ENCODE data around the gene CACNA1I. TPM values are rescaled to one million over a fixed set of nuclear protein-coding genes. Genes with fewer than 3 reads are reported as not detected.

The CACNA1I gene
- total RNA-seq, 1 donor from 2014 or later, result 0.07 TPM

- H3K9me3 Mint-ChIP-seq, result no peaks in the 10 kb centered on the region
- no peak for DNase-seq (ENCODE audit: low read depth, low spot score)
- TF ChIP-seq CTCF (conservative IDR thresholded peaks at IDR 0.05), result no peak
Observed at GRCh38 chr22:39623603-39624500, 53.3 kb downstream of the CACNA1I start.

DNA sequence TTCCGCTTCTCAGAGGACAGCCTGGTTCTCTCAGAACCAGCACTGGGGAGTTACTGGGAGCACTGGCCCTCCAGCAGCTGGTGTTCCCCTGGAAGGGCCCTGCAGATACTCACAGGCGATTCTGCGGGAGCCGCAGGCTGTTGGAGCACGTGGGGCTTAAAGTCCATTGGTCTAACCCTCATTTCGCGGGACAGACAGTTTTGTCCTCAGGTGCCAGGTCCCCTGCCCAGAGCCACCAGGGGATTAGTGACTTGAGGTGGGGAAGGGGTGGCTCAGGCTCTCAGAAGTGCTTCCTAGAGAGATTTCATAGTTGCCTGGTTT is 53.9 kb downstream of the CACNA1I start:
- Mint-ChIP-seq H3K9me3 (no peaks in the 10 kb centered on the region), H3K36me3 (ENCODE audit: low read depth) (no peaks in the 10 kb centered on the region), H3K27me3 (ENCODE audit: low read depth) (peaks cover 9% of the 10 kb centered on the region), H3K4me1 (no peaks in the 10 kb centered on the region), H3K4me3 (no peak overlapping the region), H3K27ac (ENCODE audit: unreplicated experiment) (no peak overlapping the region)
- TF ChIP-seq CTCF (conservative IDR thresholded peaks at IDR 0.05), result no peak
- no peak for DNase-seq (ENCODE audit: low read depth, low spot score)

More at GRCh38 chr22:39623603-39624500, 53.3 kb downstream of the CACNA1I start:
- no peak overlapping the region for H3K27ac Mint-ChIP-seq (ENCODE audit: unreplicated experiment)
- H3K4me3 Mint-ChIP-seq, result no peak overlapping the region
- H3K36me3 Mint-ChIP-seq (ENCODE audit: low read depth), result no peaks in the 10 kb centered on the region
- H3K27me3 Mint-ChIP-seq (ENCODE audit: low read depth), result peaks cover 9% of the 10 kb centered on the region
- no peaks in the 10 kb centered on the region for H3K4me1 Mint-ChIP-seq

- no peak for DNase-seq (ENCODE audit: low read depth, low spot score)
Observed at GRCh38 chr22:39625569-39626537, 55.3 kb downstream of the CACNA1I start.

DNA sequence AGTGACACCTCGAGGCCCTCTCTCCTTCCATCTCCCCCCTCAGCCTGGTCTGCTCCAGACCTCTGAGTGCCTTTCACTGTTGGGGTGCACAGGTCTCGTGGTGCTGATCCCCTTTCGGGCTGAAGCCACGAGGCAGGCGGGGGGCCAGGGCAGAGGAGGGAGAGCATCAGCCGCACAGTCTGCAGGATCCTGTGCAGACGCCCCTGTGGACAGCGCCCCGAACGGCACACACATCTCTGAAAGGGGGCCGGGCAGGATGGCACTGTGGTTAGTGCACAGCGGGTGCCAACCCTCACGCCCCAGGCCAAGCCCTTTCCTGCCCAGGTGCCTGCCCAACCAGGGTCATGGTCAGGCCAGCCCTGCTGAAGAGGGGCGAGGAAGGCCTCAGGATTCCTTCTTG is 56.7 kb downstream of the CACNA1I start:
- H3K27ac Mint-ChIP-seq (ENCODE audit: unreplicated experiment), result no peak overlapping the region
- no peak overlapping the region for H3K4me3 Mint-ChIP-seq
- DNase-seq (ENCODE audit: low read depth, low spot score), result no peak
- H3K4me1 Mint-ChIP-seq, result no peaks in the 10 kb centered on the region
- peaks cover 8% of the 10 kb centered on the region for H3K27me3 Mint-ChIP-seq (ENCODE audit: low read depth)
- TF ChIP-seq CTCF (conservative IDR thresholded peaks at IDR 0.05), result no peak
- H3K9me3 Mint-ChIP-seq, result no peaks in the 10 kb centered on the region
- no peaks in the 10 kb centered on the region for H3K36me3 Mint-ChIP-seq (ENCODE audit: low read depth)

More at GRCh38 chr22:39625569-39626537, 55.3 kb downstream of the CACNA1I start:
- Mint-ChIP-seq H3K36me3 (ENCODE audit: low read depth) (no peaks in the 10 kb centered on the region), H3K27ac (ENCODE audit: unreplicated experiment) (no peak overlapping the region), H3K9me3 (no peaks in the 10 kb centered on the region), H3K4me3 (no peak overlapping the region), H3K27me3 (ENCODE audit: low read depth) (peaks cover 8% of the 10 kb centered on the region), H3K4me1 (no peaks in the 10 kb centered on the region)
- TF ChIP-seq CTCF (conservative IDR thresholded peaks at IDR 0.05), result no peak

DNA sequence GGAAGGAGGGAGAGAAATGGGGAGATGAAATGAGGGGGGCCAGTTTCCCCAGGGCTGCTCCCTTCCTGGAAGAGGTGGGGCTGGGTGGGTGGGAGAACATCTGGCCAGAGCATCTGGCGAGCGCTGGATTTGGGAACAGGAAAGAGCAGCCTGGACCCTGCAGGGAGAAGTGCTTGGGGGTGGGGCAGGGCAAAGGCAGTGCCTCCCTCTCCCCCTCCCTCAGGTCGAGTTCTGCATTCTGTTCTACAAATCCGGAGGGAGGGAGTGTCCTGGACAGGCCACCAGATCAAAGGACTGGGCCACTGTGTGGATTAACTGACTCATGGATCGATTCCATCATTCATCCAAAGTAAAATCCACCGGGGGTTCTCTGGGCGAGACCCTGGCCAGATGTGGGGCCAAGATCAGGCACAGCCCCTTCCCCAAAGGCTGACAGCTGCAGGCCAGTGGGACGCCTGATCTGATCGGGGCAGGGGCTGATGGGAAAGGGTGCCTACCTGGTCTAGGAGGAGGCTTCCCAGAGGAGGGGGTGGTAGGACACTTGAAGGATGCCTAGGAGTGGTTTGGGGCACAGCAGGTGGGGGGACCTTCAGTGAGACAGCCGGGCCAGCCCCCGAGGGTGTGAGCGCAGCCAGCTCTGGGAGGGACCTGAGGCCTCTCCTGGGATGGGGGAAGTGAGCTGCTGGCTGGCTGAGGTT is 57.5 kb downstream of the CACNA1I start:
- no peaks in the 10 kb centered on the region for H3K4me1 Mint-ChIP-seq
- no peak overlapping the region for H3K27ac Mint-ChIP-seq (ENCODE audit: unreplicated experiment)
- no peak for TF ChIP-seq CTCF (conservative IDR thresholded peaks at IDR 0.05)
- H3K27me3 Mint-ChIP-seq (ENCODE audit: low read depth), result peaks cover 8% of the 10 kb centered on the region
- H3K4me3 Mint-ChIP-seq, result no peak overlapping the region
- H3K36me3 Mint-ChIP-seq (ENCODE audit: low read depth), result no peaks in the 10 kb centered on the region
- no peaks in the 10 kb centered on the region for H3K9me3 Mint-ChIP-seq
- no peak for DNase-seq (ENCODE audit: low read depth, low spot score)
